B cell (primary cell): ENCODE data around the gene MYRIP. TPM values are rescaled to one million over a fixed set of nuclear protein-coding genes. Genes with fewer than 3 reads are reported as not detected.

Experiments
- ATAC-seq: fragments of 200-7000 bp; cut with Tn5 transposase; one replicate; pipeline ENCODE4 v1.10.0; 2021; ENCODE audit warnings: low read depth, mild to moderate bottlenecking, moderate number of reproducible peaks, moderate library complexity
- CTCF ChIA-PET: fragments of 350-600 bp; sonication (Branson Sonifier 250); formaldehyde crosslinking; loops from one replicate; lab custom pipeline; 2021; ENCODE audit warnings: antibody characterized with exemption, inconsistent platforms; lab: Charles Lee
- POLR2A ChIA-PET: fragments of 350-600 bp; sonication (Branson Sonifier 250); formaldehyde crosslinking; loops from one replicate; lab custom pipeline; 2021; ENCODE audit warnings: antibody characterized with exemption; lab: Charles Lee
- DNase-seq: peaks from one replicate; pipeline ENCODE4 v3.0.0; 2013
- H2AFZ ChIP-seq: 2 replicates; pipeline ENCODE4 v1.6.1; 2012; ENCODE audit warnings: mild to moderate bottlenecking, low read depth, low read length; ENCODE audit not compliant: insufficient read depth, poor library complexity, severe bottlenecking
- H3K27ac ChIP-seq, 2 donors: 1 replicate in 1 of 2; 2 replicates in 1 of 2; pipeline ENCODE4 v1.5.1; 2012 to 2013; ENCODE audit warnings: low read length in 2 of 2, mild to moderate bottlenecking in 2 of 2, moderate library complexity in 1 of 2
- H3K27me3 ChIP-seq, 4 experiments: fragments of 200-600 bp in 1 of 4; sonication (generic) in 1 of 4; replicated peaks in 1 of 4; 1 replicate in 2 of 4; 2 replicates in 2 of 4; pipeline versions ENCODE4 v1.6.1 to v1.7.0; 2013 to 2016; ENCODE audit warnings: low read length in 3 of 4, mild to moderate bottlenecking in 2 of 4, mixed read lengths in 1 of 4, moderate library complexity in 1 of 4; ENCODE audit not compliant: insufficient read depth in 4 of 4, control insufficient read depth in 3 of 4; ENCODE audit errors: control extremely low read depth in 1 of 4
- H3K36me3 ChIP-seq, 2 experiments: replicated peaks in 1 of 2; 1 replicate in 1 of 2; 2 replicates in 1 of 2; pipeline versions ENCODE4 v1.6.1 to v1.7.1; 2013; ENCODE audit warnings: low read length in 1 of 2; ENCODE audit not compliant: insufficient read depth in 2 of 2, control insufficient read depth in 1 of 2; ENCODE audit errors: control extremely low read depth in 1 of 2, extremely low read depth in 1 of 2
- H3K4me1 ChIP-seq, 2 donors: fragments of 200-600 bp in 1 of 2; sonication (generic) in 1 of 2; 1 replicate in 1 of 2; 2 replicates in 1 of 2; pipeline versions ENCODE4 v1.5.1 to v1.6.1; 2013 to 2017; ENCODE audit warnings: low read length in 2 of 2; ENCODE audit not compliant: control insufficient read depth in 2 of 2, insufficient read depth in 2 of 2
- H3K4me2 ChIP-seq: replicated peaks from 2 replicates; pipeline ENCODE3; 2012; ENCODE audit warnings: mild to moderate bottlenecking, low read depth, low read length; ENCODE audit not compliant: poor library complexity, severe bottlenecking
- H3K4me3 ChIP-seq, 5 experiments: fragments of 200-600 bp in 1 of 5; sonication (generic) in 1 of 5; 1 replicate in 3 of 5; 2 replicates in 2 of 5; pipeline versions ENCODE4 v1.5.1 to v1.7.0; 2011 to 2016; ENCODE audit warnings: low read length in 4 of 5, mild to moderate bottlenecking in 4 of 5, low read depth in 2 of 5, control low read depth in 1 of 5, moderate library complexity in 1 of 5; ENCODE audit not compliant: insufficient read depth in 1 of 5; ENCODE audit errors: control extremely low read depth in 1 of 5, extremely low read depth in 1 of 5
- H3K79me2 ChIP-seq: fragments of 200-600 bp; sonication (generic); one replicate; pipeline ENCODE4 v1.6.0; 2016; ENCODE audit warnings: low read length; ENCODE audit not compliant: control insufficient read depth, insufficient read depth
- H3K9ac ChIP-seq: fragments of 200-600 bp; sonication (generic); 2 replicates; pipeline ENCODE4 v1.6.1; 2017; ENCODE audit warnings: mild to moderate bottlenecking, low read length, moderate library complexity
- H3K9me3 ChIP-seq, 3 donors: one replicate each; pipeline versions ENCODE4 v1.6.1 to v1.7.1; 2013; ENCODE audit warnings: low read length in 2 of 3; ENCODE audit not compliant: control insufficient read depth in 2 of 3, insufficient read depth in 1 of 3; ENCODE audit errors: control extremely low read depth in 1 of 3
- H4K20me1 ChIP-seq: 2 replicates; pipeline ENCODE4 v1.6.0; 2012; ENCODE audit warnings: mild to moderate bottlenecking, low read length; ENCODE audit not compliant: insufficient read depth, control insufficient read depth, poor library complexity, severe bottlenecking
- H3K27ac Mint-ChIP-seq: one replicate; pipeline ENCODE4 v1.8.0; 2021; ENCODE audit warnings: mixed read lengths
- H3K27me3 Mint-ChIP-seq: one replicate; pipeline ENCODE4 v1.8.0; 2021; ENCODE audit warnings: mixed read lengths
- H3K4me1 Mint-ChIP-seq: one replicate; pipeline ENCODE4 v1.8.0; 2021; ENCODE audit warnings: mixed read lengths
- H3K4me3 Mint-ChIP-seq: one replicate; pipeline ENCODE4 v1.8.0; 2021; ENCODE audit warnings: mixed read lengths
- H3K9me3 Mint-ChIP-seq: one replicate; pipeline ENCODE4 v1.8.0; 2022; ENCODE audit warnings: mixed read lengths; ENCODE audit not compliant: insufficient read depth
- CTCF ChIP-seq: fragments of 200-600 bp; IDR thresholded peaks from one replicate; pipeline ENCODE4 v1.8.0; 2022; ENCODE audit warnings: antibody characterized with exemption, mild to moderate bottlenecking
- EZH2 ChIP-seq: IDR thresholded peaks from 2 replicates; pipeline ENCODE4 v1.6.1; 2012; ENCODE audit warnings: borderline replicate concordance, low read depth, mild to moderate bottlenecking, moderate library complexity, low read length; ENCODE audit not compliant: insufficient read depth, poor library complexity, severe bottlenecking
- WGBS: methylation state at CpG from one replicate; pipeline ENCODE4 v1.1.5; 2013; ENCODE audit warnings: missing lambda C conversion rate; ENCODE audit not compliant: insufficient coverage; 5-methylcytosine and 5-hydroxymethylcytosine counted together
- intact Hi-C: fragments of 100-400 bp; cut with micrococcal nuclease; formaldehyde crosslinking; loops from one replicate; pipeline ENCODE4 v1.10.0; 2022
- polyA plus RNA-seq: library from polyadenylated mRNA; depleted of rRNA; stranded (reverse); fragments of >200 nt; gene quantifications from 2 replicates; pipeline ENCODE4 v1.2.3, GENCODE V29; 2012
- total RNA-seq, 2 donors: library from RNA; stranded (reverse); fragments of 120-200 nt in 1 of 2; gene quantifications; 1 replicate in 1 of 2; 2 replicates in 1 of 2; pipeline versions ENCODE4 v1.2.3 to v1.2.4, GENCODE V29; 2013 to 2022

The MYRIP gene
- total and polyA plus RNA-seq, 2 donors (not counting 1 experiment from before 2014, with no cell fraction given): 0.03 to 0.10 TPM

- no peak for ATAC-seq
- Mint-ChIP-seq H3K4me3 (no peak overlapping the region), H3K27me3 (no peaks in the 10 kb centered on the region), H3K27ac (no peak overlapping the region), H3K9me3 (no peaks in the 10 kb centered on the region), H3K4me1 (no peaks in the 10 kb centered on the region)
- ChIA-PET POLR2A (no interaction called here), CTCF (no interaction called here)
- Histone ChIP-seq H3K36me3 (no peaks in the 10 kb centered on the region), H3K4me1 (no peaks in the 10 kb centered on the region), H3K9ac (no peak overlapping the region), H3K79me2 (no peaks in the 10 kb centered on the region), H3K27me3 (no peaks in the 10 kb centered on the region), H3K4me3 (no peak overlapping the region), H3K4me2 (no peak overlapping the region), H3K9me3 (no peaks in the 10 kb centered on the region), H3K27ac (no peak overlapping the region), H4K20me1 (no peaks in the 10 kb centered on the region), H2AFZ (no peak overlapping the region)
- WGBS: no CpG with 5 or more reads among the region's 4 CpGs
- DNase-seq: no peak
- intact Hi-C loops: no loop called here
- TF ChIP-seq EZH2: no peak
- TF ChIP-seq CTCF: no peak
These were observed 151.8 kb downstream of the MYRIP start for GRCh38 chr3:39961230-39961629.

GRCh38 chr3:39962581-39962980 is 153.2 kb downstream of the MYRIP start:
- Mint-ChIP-seq H3K4me3 (no peak overlapping the region), H3K4me1 (no peaks in the 10 kb centered on the region), H3K27me3 (no peaks in the 10 kb centered on the region), H3K9me3 (no peaks in the 10 kb centered on the region), H3K27ac (no peak overlapping the region)
- ATAC-seq (no peak), DNase-seq (no peak)
- intact Hi-C loops: no loop called here
- Histone ChIP-seq H3K4me1 (no peaks in the 10 kb centered on the region), H4K20me1 (no peaks in the 10 kb centered on the region), H3K9me3 (no peaks in the 10 kb centered on the region), H2AFZ (no peak overlapping the region), H3K27me3 (no peaks in the 10 kb centered on the region), H3K4me2 (no peak overlapping the region), H3K9ac (no peak overlapping the region), H3K79me2 (no peaks in the 10 kb centered on the region), H3K36me3 (no peaks in the 10 kb centered on the region), H3K4me3 (no peak overlapping the region), H3K27ac (no peak overlapping the region)
- no CpG with 5 or more reads among the region's 1 CpG for WGBS
- POLR2A ChIA-PET: no interaction called here
- no peak for TF ChIP-seq EZH2
- TF ChIP-seq CTCF: no peak
- CTCF ChIA-PET: no interaction called here
